ENCODE data around the gene SMIM36. TPM values are rescaled to one million over a fixed set of nuclear protein-coding genes. Genes with fewer than 3 reads are reported as not detected.
"Not testable (repeated sequence)": the region's sequence is repeated elsewhere in the genome, so short reads cannot be mapped to it uniquely, and the experiment has no call there.

The SMIM36 gene
- total RNA-seq, 2 donors from 2014 or later = not detected

GRCh38 chr17:55521186-55521585 is 9.9 kb upstream of the SMIM36 start:
- peaks cover 0 to 5% of the 10 kb centered on the region in 2 donors for H3K36me3 Mint-ChIP-seq
- ATAC-seq (no peak), DNase-seq (ENCODE audit: low spot score in 2 of 2) (no peak)
- no peak overlapping the region for H3K27ac Mint-ChIP-seq
- peaks cover 0 to 5% of the 10 kb centered on the region in 2 donors for H3K9me3 Mint-ChIP-seq

GRCh38 chr17:55520402-55520801 is 9.2 kb upstream of the SMIM36 start:
- Mint-ChIP-seq H3K36me3 (peaks cover 0 to 5% of the 10 kb centered on the region in 2 donors), H3K9me3 (peaks cover 0 to 5% of the 10 kb centered on the region in 2 donors), H3K27ac (no peak overlapping the region)
- DNase-seq (ENCODE audit: low spot score in 2 of 2) (no peak), ATAC-seq (no peak)

DNA sequence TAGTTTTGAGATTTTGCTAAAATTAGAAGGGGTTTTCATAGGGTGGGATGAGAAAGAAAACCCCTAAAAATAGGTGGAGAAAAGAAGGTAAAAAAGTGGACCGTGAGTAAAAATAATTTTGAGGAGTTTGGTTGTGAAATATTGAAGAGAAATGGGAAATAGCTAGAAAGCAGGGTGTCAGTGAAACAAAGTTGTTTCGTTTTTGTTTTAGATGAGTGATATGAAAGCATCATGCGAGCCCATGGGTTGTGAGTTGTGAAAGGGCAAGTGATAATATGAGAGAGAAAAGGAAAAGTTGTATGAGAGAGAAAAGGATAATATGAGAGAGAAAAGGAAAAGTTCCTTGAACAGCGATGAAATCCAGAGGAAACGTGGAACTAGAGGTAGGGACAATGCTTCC is 7.3 kb upstream of the SMIM36 start:
- DNase-seq (ENCODE audit: low spot score in 2 of 2) = no peak
- H3K9me3 Mint-ChIP-seq = no peaks in the 10 kb centered on the region

DNA sequence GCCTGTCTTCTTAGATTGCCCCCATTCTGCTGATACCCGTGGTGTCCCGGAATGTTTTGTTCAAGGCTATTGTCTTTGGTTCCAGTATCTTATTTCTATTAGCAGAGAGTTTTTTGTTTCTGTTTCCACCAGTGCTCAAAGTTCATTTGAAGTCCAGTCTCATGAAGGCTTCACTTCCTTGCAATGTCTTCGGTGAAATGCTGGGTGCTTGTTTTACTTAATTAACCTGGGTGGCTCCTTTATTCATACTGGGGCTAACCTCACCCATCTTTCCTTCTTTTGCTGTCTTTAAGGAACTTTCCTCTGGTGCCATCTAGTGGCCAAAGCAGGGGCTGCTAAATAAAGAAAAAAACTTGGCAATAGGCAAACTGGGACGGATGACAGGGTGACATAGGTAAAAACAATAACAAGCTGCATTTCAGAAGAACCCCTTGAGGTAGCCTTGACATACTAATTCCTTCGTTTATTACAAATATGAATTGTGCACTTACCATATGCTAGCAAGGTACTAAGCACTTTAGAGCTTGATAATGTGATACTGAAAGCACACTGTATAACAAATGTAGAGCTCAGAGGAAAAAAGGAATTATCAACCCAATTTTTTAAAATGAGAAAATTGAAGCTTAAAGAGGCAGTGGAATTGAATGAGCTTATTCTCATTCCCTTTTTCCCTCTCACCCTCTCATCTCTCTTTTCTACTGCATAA is 2.8 kb upstream of the SMIM36 start:
- peak; percentile 48 to 67 for ATAC-seq

More for the DNA sequence above, 7.3 kb upstream of the SMIM36 start:
- H3K27ac Mint-ChIP-seq = no peak overlapping the region
- no peak for ATAC-seq
- H3K36me3 Mint-ChIP-seq = no peaks in the 10 kb centered on the region

GRCh38 chr17:55507669-55508068 is 3.6 kb downstream of the SMIM36 start:
- H3K36me3 Mint-ChIP-seq; DNase-seq (ENCODE audit: low spot score in 2 of 2); ATAC-seq; H3K9me3 Mint-ChIP-seq; H3K27ac Mint-ChIP-seq: not testable (repeated sequence)

More for the DNA sequence above, 2.8 kb upstream of the SMIM36 start:
- no peaks in the 10 kb centered on the region for H3K36me3 Mint-ChIP-seq
- DNase-seq (ENCODE audit: low spot score in 2 of 2) = peak in 1 of 2 donors; percentile 79
- H3K27ac Mint-ChIP-seq = no peak overlapping the region
- H3K9me3 Mint-ChIP-seq = no peaks in the 10 kb centered on the region

DNA sequence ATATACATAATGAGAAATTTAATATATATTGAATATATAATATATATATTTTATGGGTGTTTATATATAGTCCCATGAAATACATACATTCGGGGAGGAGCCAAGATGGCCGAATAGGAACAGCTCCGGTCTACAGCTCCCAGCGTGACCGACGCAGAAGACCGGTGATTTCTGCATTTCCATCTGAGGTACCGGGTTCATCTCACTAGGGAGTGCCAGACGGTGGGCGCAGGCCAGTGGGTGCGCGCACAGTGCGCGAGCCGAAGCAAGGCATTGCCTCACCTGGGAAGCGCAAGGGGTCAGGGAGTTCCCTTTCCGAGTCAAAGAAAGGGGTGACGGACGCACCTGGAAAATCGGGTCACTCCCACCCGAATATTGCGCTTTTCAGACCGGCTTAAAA is 9.6 kb downstream of the SMIM36 start:
- not testable (repeated sequence) for H3K27ac Mint-ChIP-seq; DNase-seq (ENCODE audit: low spot score in 2 of 2); ATAC-seq; H3K9me3 Mint-ChIP-seq; H3K36me3 Mint-ChIP-seq

- no peak for DNase-seq (ENCODE audit: low spot score in 2 of 2)
- H3K27ac Mint-ChIP-seq = no peak overlapping the region
- H3K36me3 Mint-ChIP-seq = no peaks in the 10 kb centered on the region
- no peaks in the 10 kb centered on the region for H3K9me3 Mint-ChIP-seq
- peak; percentile 79 to 80 for ATAC-seq
Observed at GRCh38 chr17:55500103-55500502, 11.1 kb downstream of the SMIM36 start.

- no peaks in the 10 kb centered on the region for H3K36me3 Mint-ChIP-seq
- ATAC-seq (peak in 1 of 2 donors; percentile 40), DNase-seq (ENCODE audit: low spot score in 2 of 2) (no peak)
- H3K27ac Mint-ChIP-seq = no peak overlapping the region
- H3K9me3 Mint-ChIP-seq = no peaks in the 10 kb centered on the region
Observed at GRCh38 chr17:55496094-55496881, 15.0 kb downstream of the SMIM36 start.

GRCh38 chr17:55495239-55495638 is 16.0 kb downstream of the SMIM36 start:
- DNase-seq (ENCODE audit: low spot score in 2 of 2) (no peak), ATAC-seq (no peak)
- H3K27ac Mint-ChIP-seq = no peak overlapping the region
- H3K9me3 Mint-ChIP-seq = no peaks in the 10 kb centered on the region
- H3K36me3 Mint-ChIP-seq = no peaks in the 10 kb centered on the region

DNA sequence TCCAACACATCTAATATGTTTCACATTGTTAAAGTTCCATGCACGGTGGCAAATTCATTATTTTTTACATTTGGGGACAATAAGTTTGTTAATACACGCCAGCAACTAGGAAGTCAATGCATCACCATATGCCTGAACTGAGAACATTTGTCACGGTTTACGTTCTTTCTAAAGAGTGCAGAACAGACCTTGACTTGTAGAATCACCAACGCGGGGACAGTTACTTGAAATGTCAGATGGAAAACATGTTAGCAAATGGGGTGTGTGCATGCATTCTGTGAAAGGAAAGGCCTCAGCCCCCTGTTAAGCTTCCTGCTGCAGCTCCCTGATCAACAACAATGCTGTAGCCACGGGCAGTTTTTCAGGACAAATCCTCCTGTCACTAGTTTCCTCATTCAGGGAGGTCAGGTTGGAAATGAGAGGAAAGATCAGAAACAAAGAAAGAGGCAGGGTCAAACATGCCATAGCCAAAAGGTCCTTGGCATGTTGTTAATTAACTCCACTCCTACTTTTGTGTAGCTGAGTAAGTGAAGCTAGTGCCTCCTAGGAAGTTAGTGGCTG is 18.4 kb downstream of the SMIM36 start:
- DNase-seq (ENCODE audit: low spot score in 2 of 2) (no peak), ATAC-seq (no peak)
- H3K27ac Mint-ChIP-seq = no peak overlapping the region
- H3K9me3 Mint-ChIP-seq = no peaks in the 10 kb centered on the region
- H3K36me3 Mint-ChIP-seq = no peaks in the 10 kb centered on the region

DNA sequence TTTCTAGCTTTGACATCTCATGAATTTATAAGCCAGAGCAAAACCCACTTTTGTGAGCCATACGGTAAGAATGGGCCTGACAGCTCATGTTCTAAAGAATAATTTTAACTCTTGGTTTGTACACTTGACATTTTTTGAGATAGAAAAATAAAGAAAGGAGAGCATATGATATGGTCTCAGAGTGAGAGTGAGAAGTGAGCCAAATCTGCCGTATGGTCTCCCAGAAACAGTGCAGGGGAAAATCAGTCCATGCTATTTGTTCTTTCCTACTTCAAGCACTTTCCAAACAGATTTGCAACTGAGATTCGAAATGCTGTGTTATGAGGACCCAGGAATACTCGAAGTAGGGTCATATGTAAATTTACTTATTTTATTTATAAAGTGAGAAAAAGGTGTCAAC is 20.9 kb downstream of the SMIM36 start:
- ATAC-seq (no peak), DNase-seq (ENCODE audit: low spot score in 2 of 2) (no peak)
- Mint-ChIP-seq H3K36me3 (no peaks in the 10 kb centered on the region), H3K27ac (no peak overlapping the region), H3K9me3 (no peaks in the 10 kb centered on the region)

- ATAC-seq (no peak), DNase-seq (ENCODE audit: low spot score in 2 of 2) (no peak)
- no peaks in the 10 kb centered on the region for H3K36me3 Mint-ChIP-seq
- no peak overlapping the region for H3K27ac Mint-ChIP-seq
- H3K9me3 Mint-ChIP-seq = no peaks in the 10 kb centered on the region
Observed at GRCh38 chr17:55487695-55488432, 23.4 kb downstream of the SMIM36 start.

DNA sequence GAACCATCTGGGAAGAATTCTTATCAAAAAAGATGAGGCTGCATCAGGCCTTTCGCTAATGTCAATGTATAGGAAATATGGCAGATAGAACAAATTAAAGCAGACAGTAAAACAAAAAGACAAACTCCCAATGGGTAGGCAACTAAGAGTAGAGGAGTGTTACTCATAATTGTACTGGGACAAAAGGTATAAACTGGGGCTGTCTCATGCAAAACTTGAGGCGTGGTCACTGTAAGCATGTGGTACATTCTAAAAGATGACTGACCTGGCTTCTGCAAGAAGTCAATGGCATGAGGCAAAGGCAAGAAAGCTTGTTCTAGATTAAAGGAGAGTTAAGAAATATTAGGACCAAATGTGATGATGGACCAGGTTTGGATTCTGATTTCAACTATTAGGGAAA is 26.7 kb downstream of the SMIM36 start:
- Mint-ChIP-seq H3K27ac (no peak overlapping the region), H3K9me3 (no peaks in the 10 kb centered on the region), H3K36me3 (no peaks in the 10 kb centered on the region)
- no peak for ATAC-seq
- no peak for DNase-seq (ENCODE audit: low spot score in 2 of 2)

- ATAC-seq (no peak), DNase-seq (ENCODE audit: low spot score in 2 of 2) (no peak)
- Mint-ChIP-seq H3K27ac (no peak overlapping the region), H3K9me3 (no peaks in the 10 kb centered on the region), H3K36me3 (no peaks in the 10 kb centered on the region)
Observed at GRCh38 chr17:55482591-55483389, 28.5 kb downstream of the SMIM36 start.

GRCh38 chr17:55480631-55481315 is 30.5 kb downstream of the SMIM36 start:
- Mint-ChIP-seq H3K9me3 (no peaks in the 10 kb centered on the region), H3K36me3 (no peaks in the 10 kb centered on the region), H3K27ac (no peak overlapping the region)
- no peak for DNase-seq (ENCODE audit: low spot score in 2 of 2)
- ATAC-seq = no peak

GRCh38 chr17:55479903-55480302 is 31.3 kb downstream of the SMIM36 start:
- Mint-ChIP-seq H3K36me3 (no peaks in the 10 kb centered on the region), H3K9me3 (no peaks in the 10 kb centered on the region), H3K27ac (no peak overlapping the region)
- no peak for DNase-seq (ENCODE audit: low spot score in 2 of 2)
- no peak for ATAC-seq
